Measurements from ENCODE around the gene ATG7. TPM values are rescaled to one million over a fixed set of nuclear protein-coding genes. Genes with fewer than 3 reads are reported as not detected.
A peak's percentile ranks its signal among the peaks of the same experiment; 100 is the strongest.

The ATG7 gene
- total and polyA plus RNA-seq, 2 experiments from 2014 or later: 22.2 to 22.9 TPM

DNA sequence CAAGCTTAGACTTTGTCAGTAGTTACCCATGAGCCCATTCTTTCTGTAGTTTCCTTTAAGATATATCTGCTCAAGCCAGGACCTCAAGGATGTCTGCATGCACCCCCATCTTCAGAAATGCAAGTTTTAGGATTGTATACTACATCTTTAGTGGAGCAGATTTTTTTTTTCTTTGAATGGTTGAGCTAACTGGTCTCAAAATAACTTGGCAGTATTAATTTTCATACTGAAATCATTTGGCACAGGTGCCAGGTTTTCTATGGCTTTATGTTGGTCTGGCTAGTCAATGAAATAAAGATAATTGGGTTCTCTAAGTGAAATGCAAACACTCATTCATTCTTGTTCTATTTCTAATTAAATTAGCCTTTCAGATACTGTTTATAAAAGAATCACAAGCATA lies 108.9 kb downstream of the ATG7 start:
- no peak for TF ChIP-seq CTCF (IDR thresholded peaks at IDR 0.05; ENCODE audit: low read depth, low read length)
- H3K36me3 ChIP-seq: no peaks in the 10 kb centered on the region
- H3K4me1 ChIP-seq (ENCODE audit: low read depth): peaks cover 25% of the 10 kb centered on the region
- H3K4me3 ChIP-seq: no peak overlapping the region
- peak overlapping the region; percentile 78 for H3K27ac ChIP-seq
- H3K9me3 ChIP-seq (ENCODE audit: low read depth): no peaks in the 10 kb centered on the region
- no peak for DNase-seq (ENCODE audit: low read depth in 1 of 2, low spot score in 1 of 2)
- no peaks in the 10 kb centered on the region for H3K27me3 ChIP-seq

DNA sequence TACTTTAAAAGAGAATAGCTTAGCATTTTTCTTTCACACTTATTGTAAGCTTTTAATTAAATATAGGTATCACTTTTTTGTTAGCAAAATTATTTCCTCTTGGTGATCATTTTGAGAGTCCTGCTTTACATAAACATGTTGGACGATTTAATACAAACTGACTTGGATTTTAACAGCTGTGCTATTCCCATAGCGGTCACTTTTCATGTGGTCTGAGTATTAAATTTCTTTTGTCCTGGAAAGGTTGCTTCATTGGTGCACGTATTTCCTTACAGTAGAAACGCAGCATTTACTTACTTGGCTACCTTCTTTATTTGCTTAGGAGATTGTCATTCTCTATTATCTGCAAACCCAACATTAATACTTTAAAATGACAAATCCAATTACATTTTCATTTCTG lies 109.4 kb downstream of the ATG7 start:
- TF ChIP-seq CTCF (IDR thresholded peaks at IDR 0.05; ENCODE audit: low read depth, low read length): no peak
- Histone ChIP-seq H3K27ac (peak overlapping the region; percentile 78), H3K4me3 (no peak overlapping the region), H3K4me1 (ENCODE audit: low read depth) (peaks cover 25% of the 10 kb centered on the region), H3K27me3 (no peaks in the 10 kb centered on the region), H3K36me3 (no peaks in the 10 kb centered on the region), H3K9me3 (ENCODE audit: low read depth) (no peaks in the 10 kb centered on the region)
- no peak for DNase-seq (ENCODE audit: low read depth in 1 of 2, low spot score in 1 of 2)

- Histone ChIP-seq H3K4me3 (no peak overlapping the region), H3K9me3 (ENCODE audit: low read depth) (no peaks in the 10 kb centered on the region), H3K27me3 (no peaks in the 10 kb centered on the region), H3K4me1 (ENCODE audit: low read depth) (peaks cover 25% of the 10 kb centered on the region), H3K27ac (no peak overlapping the region), H3K36me3 (no peaks in the 10 kb centered on the region)
- no peak for DNase-seq (ENCODE audit: low read depth in 1 of 2, low spot score in 1 of 2)
- TF ChIP-seq CTCF (IDR thresholded peaks at IDR 0.05; ENCODE audit: low read depth, low read length): no peak
These were observed 110.0 kb downstream of the ATG7 start for GRCh38 chr3:11382146-11382745.

- peak in 1 of 2 donors; percentile 69 for DNase-seq (ENCODE audit: low read depth in 1 of 2, low spot score in 1 of 2)
- Histone ChIP-seq H3K9me3 (ENCODE audit: low read depth) (no peaks in the 10 kb centered on the region), H3K4me3 (no peak overlapping the region), H3K27ac (no peak overlapping the region), H3K4me1 (ENCODE audit: low read depth) (peaks cover 25% of the 10 kb centered on the region), H3K27me3 (no peaks in the 10 kb centered on the region), H3K36me3 (no peaks in the 10 kb centered on the region)
- no peak for TF ChIP-seq CTCF (IDR thresholded peaks at IDR 0.05; ENCODE audit: low read depth, low read length)
These were observed 111.9 kb downstream of the ATG7 start for GRCh38 chr3:11384074-11384473.

DNA sequence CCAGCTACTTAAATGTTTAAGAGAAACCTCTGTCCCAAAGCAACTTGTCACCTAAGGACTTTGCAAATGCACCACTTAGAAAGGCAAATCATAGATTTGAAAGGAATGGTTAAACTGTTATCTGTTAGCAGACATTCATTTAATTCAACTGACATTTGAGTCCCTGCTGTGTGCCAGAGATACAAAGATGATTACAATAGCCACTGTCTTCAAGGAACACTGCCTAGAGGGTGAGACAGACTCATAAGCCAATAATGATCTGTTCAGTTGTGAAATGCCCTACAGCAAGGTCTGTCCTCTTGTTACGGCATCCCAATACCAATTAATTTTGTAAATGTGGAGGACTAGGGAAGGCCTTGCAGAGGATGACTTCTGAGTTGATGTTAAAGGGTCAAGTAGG lies 113.1 kb downstream of the ATG7 start:
- no peaks in the 10 kb centered on the region for H3K27me3 ChIP-seq
- no peak for DNase-seq (ENCODE audit: low read depth in 1 of 2, low spot score in 1 of 2)
- H3K4me3 ChIP-seq: no peak overlapping the region
- H3K36me3 ChIP-seq: no peaks in the 10 kb centered on the region
- no peak overlapping the region for H3K27ac ChIP-seq
- no peak for TF ChIP-seq CTCF (IDR thresholded peaks at IDR 0.05; ENCODE audit: low read depth, low read length)
- peaks cover 17% of the 10 kb centered on the region for H3K4me1 ChIP-seq (ENCODE audit: low read depth)
- no peaks in the 10 kb centered on the region for H3K9me3 ChIP-seq (ENCODE audit: low read depth)

Measured in cardiac muscle cell (in vitro differentiated cells and primary cell).